SK-N-SH treated with all-trans-retinoic acid at 6 μM for 48 hours (cell line): ENCODE data around the gene TMEM11.

Experiments
- ATAC-seq: fragments of 200-7000 bp; cut with Tn5 transposase; 3 replicates; pipeline ENCODE4 v1.9.1; 2020; ENCODE audit warnings: mild to moderate bottlenecking, moderate library complexity
- ARNTL ChIP-seq: fragments of 450-650 bp; formaldehyde crosslinking; IDR thresholded peaks from 2 replicates; pipeline ENCODE4 v1.5.0; 2020; ENCODE audit warnings: low read depth, mild to moderate bottlenecking, moderate library complexity, borderline replicate concordance
- BACH2 ChIP-seq: fragments of 250-450 bp; sonication (Bioruptor Pico); IDR thresholded peaks from 2 replicates; pipeline ENCODE4 v1.9.0; 2021; ENCODE audit warnings: mild to moderate bottlenecking, borderline replicate concordance
- ESRRG ChIP-seq: fragments of 250-450 bp; sonication (Bioruptor Pico); IDR thresholded peaks from 2 replicates; pipeline ENCODE4 v1.6.1; 2021; ENCODE audit warnings: mild to moderate bottlenecking
- GLIS3 ChIP-seq: fragments of 250-450 bp; sonication (Bioruptor Pico); IDR thresholded peaks from 2 replicates; pipeline ENCODE4 v1.5.0; 2020; ENCODE audit warnings: mild to moderate bottlenecking, moderate library complexity
- OSR1 ChIP-seq: fragments of 250-450 bp; sonication (Bioruptor Pico); IDR thresholded peaks from 2 replicates; pipeline ENCODE4 v1.8.0; 2022; ENCODE audit warnings: moderate library complexity, mild to moderate bottlenecking, inconsistent platforms
- PPARA ChIP-seq: fragments of 250-450 bp; sonication (Bioruptor Pico); IDR thresholded peaks from 2 replicates; pipeline ENCODE4 v1.5.0; 2020; ENCODE audit warnings: mild to moderate bottlenecking, borderline replicate concordance
- RARB ChIP-seq: fragments of 250-450 bp; sonication (Bioruptor Pico); IDR thresholded peaks from 2 replicates; pipeline ENCODE4 v1.8.0; 2021; ENCODE audit warnings: mild to moderate bottlenecking, moderate library complexity
- SNAI2 ChIP-seq: fragments of 250-450 bp; sonication (Bioruptor Pico); IDR thresholded peaks from 2 replicates; pipeline ENCODE4 v1.5.0; 2020; ENCODE audit warnings: mild to moderate bottlenecking, moderate library complexity
- TCF4 ChIP-seq: fragments of 250-450 bp; sonication (Bioruptor Pico); IDR thresholded peaks from 2 replicates; pipeline ENCODE4 v1.8.0; 2021; ENCODE audit warnings: mild to moderate bottlenecking, moderate library complexity, borderline replicate concordance
- TOX ChIP-seq: fragments of 250-450 bp; sonication (Bioruptor Pico); IDR thresholded peaks from 2 replicates; pipeline ENCODE4 v1.8.0; 2021; ENCODE audit warnings: mild to moderate bottlenecking, moderate library complexity, borderline replicate concordance
- ZC3H10 ChIP-seq: fragments of 250-450 bp; sonication (Bioruptor Pico); IDR thresholded peaks from 2 replicates; pipeline ENCODE4 v1.5.1; 2021; ENCODE audit warnings: mild to moderate bottlenecking, moderate library complexity
- ZFP3 ChIP-seq: fragments of 250-450 bp; sonication (Bioruptor Pico); IDR thresholded peaks from 2 replicates; pipeline ENCODE4 v1.5.0; 2020; ENCODE audit warnings: mild to moderate bottlenecking, moderate library complexity
- ZFP30 ChIP-seq: fragments of 450-650 bp; formaldehyde crosslinking; IDR thresholded peaks from 2 replicates; pipeline ENCODE4 v1.5.0; 2022; ENCODE audit warnings: mild to moderate bottlenecking, moderate library complexity
- ZNF565 ChIP-seq: fragments of 450-650 bp; formaldehyde crosslinking; conservative IDR thresholded peaks from 2 replicates; pipeline ENCODE4 v1.5.0; 2020; ENCODE audit warnings: low read depth, mild to moderate bottlenecking, moderate library complexity
- ZNF70 ChIP-seq: fragments of 450-650 bp; formaldehyde crosslinking; IDR thresholded peaks from 2 replicates; pipeline ENCODE4 v1.5.0; 2020; ENCODE audit warnings: mild to moderate bottlenecking, moderate library complexity
- ZNF8 ChIP-seq: fragments of 450-650 bp; formaldehyde crosslinking; IDR thresholded peaks from 2 replicates; pipeline ENCODE4 v1.5.0; 2020; ENCODE audit warnings: mild to moderate bottlenecking, moderate library complexity
- TF ChIP-seq, protein P1 (sequence below): fragments of 250-450 bp; sonication (Bioruptor Pico); IDR thresholded peaks from 2 replicates; pipeline ENCODE4 v1.8.0; 2021; ENCODE audit warnings: low read depth, mild to moderate bottlenecking, moderate library complexity, borderline replicate concordance
- TF ChIP-seq, protein P2 (sequence below): fragments of 250-450 bp; sonication (Bioruptor Pico); IDR thresholded peaks from 2 replicates; pipeline ENCODE4 v1.5.0; 2020; ENCODE audit warnings: mild to moderate bottlenecking, moderate library complexity
- TF ChIP-seq, protein P3 (sequence below): fragments of 250-450 bp; sonication (Bioruptor Pico); IDR thresholded peaks from 2 replicates; pipeline ENCODE4 v1.5.1; 2020; ENCODE audit warnings: low read depth, mild to moderate bottlenecking, moderate library complexity
- TF ChIP-seq, protein P4 (sequence below): fragments of 250-450 bp; sonication (Bioruptor Pico); IDR thresholded peaks from 2 replicates; pipeline ENCODE4 v1.5.1; 2021; ENCODE audit warnings: mild to moderate bottlenecking, moderate library complexity

Gene TMEM11

DNA sequence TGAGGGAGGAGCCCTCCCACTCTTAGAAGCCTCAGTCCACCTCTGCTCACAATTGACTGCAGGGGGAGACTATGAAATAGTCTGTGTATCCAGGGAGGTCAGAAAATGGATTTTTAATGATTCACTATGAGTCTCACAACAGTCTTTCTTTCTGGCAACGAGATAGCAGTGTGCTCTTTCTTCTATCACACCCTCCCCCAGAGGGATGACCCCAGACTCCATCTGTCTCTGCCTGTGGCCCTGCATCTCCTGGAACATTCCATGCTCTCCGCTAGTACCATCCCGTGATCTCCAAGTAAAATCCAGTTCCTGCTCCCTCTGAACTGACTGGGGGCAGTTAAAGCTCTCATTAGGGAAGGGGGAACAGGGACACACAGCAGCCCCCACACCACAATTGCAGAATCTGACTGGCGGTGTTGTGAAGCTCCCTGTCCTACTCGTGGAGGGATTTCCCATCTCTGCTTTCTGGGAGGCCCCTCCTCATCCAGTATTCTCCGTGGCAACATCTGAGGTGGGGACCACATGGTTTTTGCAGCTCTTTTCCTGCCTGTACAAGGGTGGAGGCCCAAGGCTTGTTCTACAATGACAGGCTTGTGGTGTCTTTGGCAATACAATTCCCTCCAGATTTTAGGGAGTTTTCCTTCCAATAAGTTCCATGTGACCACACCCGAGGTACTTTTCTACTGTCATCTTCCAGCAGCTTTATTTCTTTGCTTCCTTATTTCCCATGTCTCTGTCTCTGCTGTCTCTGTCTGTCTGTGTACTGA lies 19.8 kb upstream of the TMEM11 start:
- ATAC-seq: no peak
- TF ChIP-seq ZC3H10: no peak
- TF ChIP-seq ZNF565: no peak
- TF ChIP-seq TCF4: no peak
- TF ChIP-seq, protein P1, sequence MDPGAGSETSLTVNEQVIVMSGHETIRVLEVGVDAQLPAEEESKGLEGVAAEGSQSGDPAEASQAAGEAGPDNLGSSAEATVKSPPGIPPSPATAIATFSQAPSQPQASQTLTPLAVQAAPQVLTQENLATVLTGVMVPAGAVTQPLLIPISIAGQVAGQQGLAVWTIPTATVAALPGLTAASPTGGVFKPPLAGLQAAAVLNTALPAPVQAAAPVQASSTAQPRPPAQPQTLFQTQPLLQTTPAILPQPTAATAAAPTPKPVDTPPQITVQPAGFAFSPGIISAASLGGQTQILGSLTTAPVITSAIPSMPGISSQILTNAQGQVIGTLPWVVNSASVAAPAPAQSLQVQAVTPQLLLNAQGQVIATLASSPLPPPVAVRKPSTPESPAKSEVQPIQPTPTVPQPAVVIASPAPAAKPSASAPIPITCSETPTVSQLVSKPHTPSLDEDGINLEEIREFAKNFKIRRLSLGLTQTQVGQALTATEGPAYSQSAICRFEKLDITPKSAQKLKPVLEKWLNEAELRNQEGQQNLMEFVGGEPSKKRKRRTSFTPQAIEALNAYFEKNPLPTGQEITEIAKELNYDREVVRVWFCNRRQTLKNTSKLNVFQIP (CRISPR knock-in tag): no peak
- no peak for TF ChIP-seq ZFP3 (CRISPR knock-in tag)
- TF ChIP-seq, protein P2, sequence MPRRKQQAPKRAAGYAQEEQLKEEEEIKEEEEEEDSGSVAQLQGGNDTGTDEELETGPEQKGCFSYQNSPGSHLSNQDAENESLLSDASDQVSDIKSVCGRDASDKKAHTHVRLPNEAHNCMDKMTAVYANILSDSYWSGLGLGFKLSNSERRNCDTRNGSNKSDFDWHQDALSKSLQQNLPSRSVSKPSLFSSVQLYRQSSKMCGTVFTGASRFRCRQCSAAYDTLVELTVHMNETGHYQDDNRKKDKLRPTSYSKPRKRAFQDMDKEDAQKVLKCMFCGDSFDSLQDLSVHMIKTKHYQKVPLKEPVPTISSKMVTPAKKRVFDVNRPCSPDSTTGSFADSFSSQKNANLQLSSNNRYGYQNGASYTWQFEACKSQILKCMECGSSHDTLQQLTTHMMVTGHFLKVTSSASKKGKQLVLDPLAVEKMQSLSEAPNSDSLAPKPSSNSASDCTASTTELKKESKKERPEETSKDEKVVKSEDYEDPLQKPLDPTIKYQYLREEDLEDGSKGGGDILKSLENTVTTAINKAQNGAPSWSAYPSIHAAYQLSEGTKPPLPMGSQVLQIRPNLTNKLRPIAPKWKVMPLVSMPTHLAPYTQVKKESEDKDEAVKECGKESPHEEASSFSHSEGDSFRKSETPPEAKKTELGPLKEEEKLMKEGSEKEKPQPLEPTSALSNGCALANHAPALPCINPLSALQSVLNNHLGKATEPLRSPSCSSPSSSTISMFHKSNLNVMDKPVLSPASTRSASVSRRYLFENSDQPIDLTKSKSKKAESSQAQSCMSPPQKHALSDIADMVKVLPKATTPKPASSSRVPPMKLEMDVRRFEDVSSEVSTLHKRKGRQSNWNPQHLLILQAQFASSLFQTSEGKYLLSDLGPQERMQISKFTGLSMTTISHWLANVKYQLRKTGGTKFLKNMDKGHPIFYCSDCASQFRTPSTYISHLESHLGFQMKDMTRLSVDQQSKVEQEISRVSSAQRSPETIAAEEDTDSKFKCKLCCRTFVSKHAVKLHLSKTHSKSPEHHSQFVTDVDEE (CRISPR knock-in tag): no peak
- TF ChIP-seq SNAI2 (CRISPR knock-in tag): no peak
- TF ChIP-seq PPARA (CRISPR knock-in tag): no peak
- TF ChIP-seq OSR1: no peak
- TF ChIP-seq ZFP30 (CRISPR knock-in tag): no peak
- no peak for TF ChIP-seq ESRRG
- no peak for TF ChIP-seq RARB (CRISPR knock-in tag)
- TF ChIP-seq, all 23 proteins: peak for 0

DNA sequence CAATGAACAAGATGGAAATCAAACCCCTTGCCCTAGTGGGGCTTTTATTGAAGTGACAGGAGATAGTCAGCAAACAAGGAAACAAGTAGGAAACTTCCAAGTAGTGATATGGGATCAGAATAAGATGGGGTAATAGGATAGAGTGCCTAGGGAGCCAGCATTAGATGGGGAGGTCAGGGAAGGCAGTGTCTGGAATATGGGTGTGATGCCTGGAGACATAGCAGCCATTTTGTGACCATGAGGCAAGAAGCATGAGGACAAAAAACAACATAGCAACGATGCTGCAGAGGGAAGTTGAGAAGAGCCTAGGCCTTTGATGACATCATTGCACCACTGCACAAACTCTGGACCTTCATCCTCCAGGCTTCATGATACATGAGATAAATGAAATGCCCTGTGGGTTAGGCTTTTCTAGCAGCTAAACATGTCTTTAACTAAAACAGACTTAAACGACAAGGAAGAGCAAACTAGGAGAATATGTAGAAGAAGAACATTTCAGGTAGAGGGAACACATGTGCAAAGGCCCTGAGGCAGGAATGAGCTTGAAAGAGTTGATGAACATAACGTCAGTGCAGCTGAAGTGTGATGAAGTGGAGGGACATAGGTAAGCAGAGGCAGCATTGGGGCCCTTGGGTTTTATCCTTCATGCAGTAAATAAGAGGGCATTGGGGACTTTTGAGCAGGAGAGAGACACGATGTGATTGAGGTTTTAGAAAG lies 18.2 kb upstream of the TMEM11 start:
- ATAC-seq: no peak
- no peak for TF ChIP-seq ARNTL (CRISPR knock-in tag)

DNA sequence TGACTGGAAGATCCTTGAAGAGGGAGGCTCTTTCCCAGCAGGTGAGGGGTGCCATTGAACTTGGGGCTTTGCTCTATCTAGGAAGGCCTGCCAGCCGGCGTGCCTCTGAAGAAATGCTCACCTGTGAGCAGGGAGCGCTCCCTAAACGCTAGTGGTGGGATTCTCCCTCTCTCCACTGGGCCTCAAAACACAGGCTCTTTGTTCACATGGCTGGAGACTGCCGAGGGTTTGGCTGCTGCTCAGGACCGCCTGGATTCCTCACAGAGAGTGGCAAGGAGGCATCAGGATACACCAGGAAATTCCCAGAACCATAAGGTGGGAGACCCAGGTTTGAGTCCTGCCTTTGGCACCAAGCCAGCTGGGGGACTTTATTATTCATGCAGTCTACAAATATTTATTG lies 17.6 kb upstream of the TMEM11 start:
- no peak for ATAC-seq
- TF ChIP-seq, protein P3, sequence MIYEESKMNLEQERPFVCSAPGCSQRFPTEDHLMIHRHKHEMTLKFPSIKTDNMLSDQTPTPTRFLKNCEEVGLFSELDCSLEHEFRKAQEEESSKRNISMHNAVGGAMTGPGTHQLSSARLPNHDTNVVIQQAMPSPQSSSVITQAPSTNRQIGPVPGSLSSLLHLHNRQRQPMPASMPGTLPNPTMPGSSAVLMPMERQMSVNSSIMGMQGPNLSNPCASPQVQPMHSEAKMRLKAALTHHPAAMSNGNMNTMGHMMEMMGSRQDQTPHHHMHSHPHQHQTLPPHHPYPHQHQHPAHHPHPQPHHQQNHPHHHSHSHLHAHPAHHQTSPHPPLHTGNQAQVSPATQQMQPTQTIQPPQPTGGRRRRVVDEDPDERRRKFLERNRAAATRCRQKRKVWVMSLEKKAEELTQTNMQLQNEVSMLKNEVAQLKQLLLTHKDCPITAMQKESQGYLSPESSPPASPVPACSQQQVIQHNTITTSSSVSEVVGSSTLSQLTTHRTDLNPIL (CRISPR knock-in tag): no peak
- no peak for TF ChIP-seq RARB (CRISPR knock-in tag)
- TF ChIP-seq ESRRG: no peak
- no peak for TF ChIP-seq ZFP3 (CRISPR knock-in tag)
- TF ChIP-seq, all 23 proteins: peak for 0

DNA sequence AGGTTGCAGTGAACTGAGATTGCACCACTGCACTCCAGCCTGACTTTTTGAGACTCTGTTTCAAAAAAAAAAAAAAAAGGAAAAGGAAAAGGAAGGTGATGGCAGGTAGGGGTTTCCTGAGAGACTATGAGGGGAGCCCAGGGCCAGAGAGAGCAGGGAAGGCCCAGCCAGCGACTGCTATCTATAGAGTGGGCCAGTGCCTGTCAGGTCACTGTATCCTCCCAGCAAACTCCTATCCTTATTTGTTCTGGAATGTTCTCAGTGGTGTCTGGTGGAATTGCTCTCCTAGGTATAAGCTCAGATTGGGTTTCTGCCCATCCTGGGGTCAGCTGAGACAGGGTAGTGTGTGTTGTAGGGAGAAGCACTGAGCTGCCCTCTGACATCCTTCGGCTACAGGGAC lies 14.9 kb upstream of the TMEM11 start:
- TF ChIP-seq ZC3H10 (no peak), BACH2 (CRISPR knock-in tag) (no peak), ZNF70 (CRISPR knock-in tag) (no peak), TOX (CRISPR knock-in tag) (no peak), PPARA (CRISPR knock-in tag) (no peak), ZNF8 (CRISPR knock-in tag) (no peak), GLIS3 (CRISPR knock-in tag) (no peak), OSR1 (no peak)
- TF ChIP-seq, protein P1 (CRISPR knock-in tag): no peak
- TF ChIP-seq, protein P4, sequence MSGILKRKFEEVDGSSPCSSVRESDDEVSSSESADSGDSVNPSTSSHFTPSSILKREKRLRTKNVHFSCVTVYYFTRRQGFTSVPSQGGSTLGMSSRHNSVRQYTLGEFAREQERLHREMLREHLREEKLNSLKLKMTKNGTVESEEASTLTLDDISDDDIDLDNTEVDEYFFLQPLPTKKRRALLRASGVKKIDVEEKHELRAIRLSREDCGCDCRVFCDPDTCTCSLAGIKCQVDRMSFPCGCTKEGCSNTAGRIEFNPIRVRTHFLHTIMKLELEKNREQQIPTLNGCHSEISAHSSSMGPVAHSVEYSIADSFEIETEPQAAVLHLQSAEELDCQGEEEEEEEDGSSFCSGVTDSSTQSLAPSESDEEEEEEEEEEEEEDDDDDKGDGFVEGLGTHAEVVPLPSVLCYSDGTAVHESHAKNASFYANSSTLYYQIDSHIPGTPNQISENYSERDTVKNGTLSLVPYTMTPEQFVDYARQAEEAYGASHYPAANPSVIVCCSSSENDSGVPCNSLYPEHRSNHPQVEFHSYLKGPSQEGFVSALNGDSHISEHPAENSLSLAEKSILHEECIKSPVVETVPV (CRISPR knock-in tag): no peak
- TF ChIP-seq, protein P3 (CRISPR knock-in tag): no peak

More for the DNA sequence above, 14.9 kb upstream of the TMEM11 start:
- ATAC-seq: peak; percentile 23; the same call in 1 of the 3 replicates
